HL-60/S4 (cell line): ENCODE measurements around the gene ACOXL.

ENCODE experiments used
- in situ Hi-C: fragments of 300-500 bp; cut with MboI; formaldehyde crosslinking; loops from 2 replicates; pipeline ENCODE4 v1.14.3; 2022; ENCODE audit warnings: low sequenced_read_pairs

ACOXL gene

GRCh38 chr2:111143107-111143842 is 410.9 kb downstream of the ACOXL start:
- in situ Hi-C loops = no loop called here

GRCh38 chr2:111143843-111144198 is 411.4 kb downstream of the ACOXL start:
- in situ Hi-C loops = no loop called here

DNA sequence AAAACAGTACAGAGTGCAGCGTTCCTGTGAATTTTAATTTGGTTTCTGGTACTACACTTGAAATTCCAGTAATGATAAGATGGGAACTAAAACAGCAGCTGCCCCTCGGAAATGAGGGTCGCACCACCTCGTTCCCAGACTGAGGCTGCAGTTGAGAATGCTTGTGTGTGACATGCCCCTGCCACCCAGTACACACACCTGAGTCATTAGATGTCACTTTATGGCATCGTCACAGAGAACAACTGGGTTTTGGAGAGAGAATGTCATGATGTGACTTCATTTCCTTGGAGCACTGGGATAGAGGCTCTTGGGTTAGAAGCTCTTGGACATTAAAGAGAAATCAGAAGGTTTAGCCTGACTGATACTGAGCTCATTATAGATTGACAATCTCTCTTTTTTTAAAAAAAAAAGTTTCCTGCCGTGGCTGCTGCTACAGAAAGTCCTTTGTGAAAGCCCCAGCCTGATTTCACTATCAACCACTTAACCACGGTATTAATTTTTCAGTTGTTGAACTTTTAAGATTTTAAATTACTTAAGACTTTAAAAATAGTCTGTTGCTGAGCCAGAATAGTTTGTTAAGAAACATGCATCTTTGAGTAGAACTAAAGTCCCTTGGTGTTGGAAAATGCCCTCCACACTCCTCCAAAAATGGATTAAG is 412.9 kb downstream of the ACOXL start:
- in situ Hi-C loops = no loop called here

DNA sequence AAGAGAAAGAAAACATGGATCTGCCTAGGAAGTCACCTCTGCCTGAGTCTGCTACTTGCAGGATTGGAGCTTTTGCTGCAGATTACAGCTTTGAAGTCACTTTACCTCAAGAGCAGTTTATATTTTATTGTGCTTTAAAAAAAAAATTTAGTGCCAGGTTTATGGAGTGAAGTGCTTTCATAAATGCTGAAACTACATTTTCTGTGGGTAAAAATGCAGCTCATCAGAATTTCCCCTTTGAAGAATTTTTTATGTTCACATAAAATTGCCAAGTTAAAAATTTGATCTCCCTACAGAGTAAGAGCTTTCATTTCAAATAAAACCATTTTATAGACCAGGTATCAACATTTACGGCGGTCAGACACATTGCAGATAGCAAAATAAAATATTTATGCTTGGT is 413.6 kb downstream of the ACOXL start:
- in situ Hi-C loops = no loop called here

- in situ Hi-C loops = no loop called here
Observed at GRCh38 chr2:111148225-111148873, 416.0 kb downstream of the ACOXL start.

DNA sequence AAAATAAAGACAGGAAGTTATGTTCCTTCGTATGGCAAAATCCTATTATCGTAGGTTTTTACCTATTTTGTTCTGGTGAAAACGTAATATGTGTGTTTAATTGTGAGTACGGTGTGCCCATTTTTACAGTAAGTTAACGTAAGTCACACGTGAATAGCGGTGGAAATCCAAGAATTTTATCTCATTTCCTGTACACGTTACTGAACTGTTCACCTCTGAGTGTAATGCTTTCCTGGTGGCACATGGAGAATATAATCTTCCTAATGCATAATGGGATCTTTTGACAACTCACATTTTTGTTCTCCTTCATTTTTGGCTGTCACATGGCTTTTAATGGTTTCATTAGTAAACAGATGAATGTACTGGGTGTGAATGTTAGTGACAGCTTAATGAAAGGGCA is 416.6 kb downstream of the ACOXL start:
- in situ Hi-C loops = no loop called here

DNA sequence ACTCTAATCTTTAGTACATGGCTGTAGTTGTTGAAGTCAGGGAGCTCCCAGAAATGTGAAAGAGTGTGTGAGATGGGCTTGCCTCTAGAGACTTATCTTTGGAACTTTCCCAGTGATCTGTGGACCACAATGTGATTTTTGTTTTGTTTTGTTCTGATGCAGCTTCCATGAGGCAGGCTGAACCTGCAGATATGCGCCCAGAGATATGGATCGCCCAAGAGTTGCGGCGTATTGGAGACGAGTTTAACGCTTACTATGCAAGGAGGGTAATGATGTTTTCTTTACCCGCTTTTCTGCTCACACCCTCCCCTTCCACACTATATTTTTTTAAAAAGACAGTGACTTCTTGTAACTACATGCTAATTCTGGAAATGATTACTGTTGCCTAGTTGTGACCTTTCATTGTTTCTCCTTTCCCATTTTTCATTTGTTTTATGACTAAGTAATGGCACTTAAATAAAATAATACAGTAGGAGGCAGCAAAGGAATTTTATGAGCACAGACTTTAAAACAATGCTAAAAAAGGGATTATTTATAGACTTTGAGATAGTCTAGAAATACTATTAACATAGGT is 417.6 kb downstream of the ACOXL start:
- in situ Hi-C loops = no loop called here

- in situ Hi-C loops = no loop called here
Observed at GRCh38 chr2:111154758-111155157, 422.4 kb downstream of the ACOXL start.

DNA sequence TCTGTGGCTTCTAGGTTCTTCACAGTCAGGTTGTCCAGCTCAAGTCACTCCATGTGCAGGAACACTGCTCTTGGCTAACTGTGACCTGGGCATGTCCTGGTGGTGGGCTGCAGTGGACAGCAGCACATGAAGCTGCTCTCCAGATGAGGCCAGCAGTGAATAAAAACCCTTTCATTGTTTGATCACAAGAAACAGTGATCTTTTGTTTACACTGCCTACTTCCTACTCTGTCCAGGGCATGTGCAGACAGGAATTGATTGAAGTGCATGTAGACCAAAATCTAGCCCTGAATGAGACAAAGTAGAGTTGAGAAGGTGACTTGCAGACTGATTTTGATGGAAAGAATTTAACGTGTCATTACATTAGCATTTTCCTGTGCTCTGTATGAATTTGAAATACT is 423.2 kb downstream of the ACOXL start:
- in situ Hi-C loops = no loop called here

DNA sequence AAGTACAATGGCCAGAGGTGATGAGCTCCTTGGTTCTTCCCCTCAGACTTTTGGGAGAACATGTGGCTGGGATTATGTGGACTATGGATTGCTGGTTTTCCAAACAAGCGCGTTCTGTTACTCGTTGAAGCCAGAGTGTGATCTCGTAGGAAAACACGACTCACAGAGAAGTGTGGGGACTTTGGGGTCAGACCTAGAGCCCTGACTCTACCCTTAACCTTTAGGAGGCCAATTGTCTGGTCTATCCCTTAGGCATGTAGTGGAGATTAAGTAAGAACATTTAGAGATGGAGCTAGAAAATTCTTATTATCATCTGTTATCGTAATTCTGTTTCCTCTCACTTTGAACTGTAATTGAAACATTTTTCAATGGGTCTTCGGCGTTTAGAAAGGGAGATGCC is 424.2 kb downstream of the ACOXL start:
- in situ Hi-C loops = no loop called here

DNA sequence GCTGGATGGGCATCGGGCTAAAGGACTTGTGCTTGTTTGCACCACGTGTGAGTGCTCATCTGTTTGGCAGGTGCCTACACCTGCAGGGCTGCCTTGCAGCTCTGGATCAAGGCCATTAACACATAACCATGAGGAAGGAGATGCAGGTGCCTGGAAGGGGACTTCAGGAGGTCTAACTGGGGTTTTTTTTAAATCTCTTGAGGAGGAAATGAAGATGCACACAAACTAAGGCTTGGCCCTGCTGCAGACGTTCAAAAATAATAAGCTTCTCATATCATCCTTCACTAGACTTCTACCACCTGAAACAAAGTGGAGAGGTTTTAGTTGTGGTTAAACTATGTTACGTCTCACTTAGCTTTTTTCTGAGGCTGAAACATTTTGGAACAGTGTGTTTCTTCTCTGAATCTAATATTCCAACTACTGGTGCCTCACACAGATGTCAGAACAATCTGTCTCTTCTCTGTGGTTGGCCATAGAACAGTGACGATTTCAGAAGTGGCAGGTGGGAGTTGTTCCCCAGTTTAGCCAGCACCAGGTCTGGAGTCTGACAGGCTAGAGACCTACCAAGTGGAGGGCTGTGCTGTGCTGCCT is 424.8 kb downstream of the ACOXL start:
- in situ Hi-C loops = no loop called here

DNA sequence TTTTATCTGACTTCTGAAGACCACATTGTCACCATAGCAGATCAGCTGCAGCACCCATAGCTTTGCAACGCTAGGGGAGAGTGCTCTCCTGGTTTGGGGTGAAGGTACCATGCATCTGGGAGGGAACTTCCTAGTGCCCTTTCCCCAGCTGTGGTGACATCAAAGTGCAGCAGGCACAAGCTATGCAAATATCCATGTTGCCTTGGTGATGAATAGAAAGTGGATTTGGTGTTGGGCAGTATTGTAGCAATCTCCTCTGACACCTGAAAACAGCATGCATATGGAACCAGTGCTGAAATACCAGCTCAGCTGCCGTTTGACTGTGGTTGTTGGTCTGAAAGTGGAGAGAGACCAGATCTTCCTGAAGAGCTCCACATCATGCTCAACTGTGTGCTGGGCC is 425.4 kb downstream of the ACOXL start:
- in situ Hi-C loops = no loop called here

GRCh38 chr2:111159641-111160040 is 427.3 kb downstream of the ACOXL start:
- in situ Hi-C loops = no loop called here

GRCh38 chr2:111160758-111161157 is 428.4 kb downstream of the ACOXL start:
- in situ Hi-C loops = no loop called here

- in situ Hi-C loops = no loop called here
Observed at GRCh38 chr2:111161971-111162370, 429.6 kb downstream of the ACOXL start.

- in situ Hi-C loops = no loop called here
Observed at GRCh38 chr2:111162718-111163331, 430.5 kb downstream of the ACOXL start.

GRCh38 chr2:111164078-111164477 is 431.7 kb downstream of the ACOXL start:
- in situ Hi-C loops = no loop called here

GRCh38 chr2:111165084-111165483 is 432.7 kb downstream of the ACOXL start:
- in situ Hi-C loops = no loop called here

GRCh38 chr2:111166115-111166514 is 433.7 kb downstream of the ACOXL start:
- in situ Hi-C loops = no loop called here

- in situ Hi-C loops = no loop called here
Observed at GRCh38 chr2:111167076-111167862, 434.9 kb downstream of the ACOXL start.

DNA sequence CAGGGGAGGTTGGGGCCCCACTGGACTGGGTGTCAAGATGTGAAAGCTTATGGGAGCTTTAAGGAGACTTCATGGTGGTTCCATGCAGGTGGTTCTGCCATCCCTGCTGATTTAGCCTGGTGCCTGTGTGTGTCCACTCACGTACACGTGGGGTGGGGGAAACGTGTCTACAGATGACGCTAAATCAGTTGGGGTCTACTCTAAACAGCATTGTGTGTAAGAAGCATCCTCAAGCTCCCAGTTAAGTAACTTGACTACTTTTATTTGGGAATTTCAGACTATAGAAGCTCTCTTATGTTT is 435.4 kb downstream of the ACOXL start:
- in situ Hi-C loops = no loop called here
